GM19240 (cell line): ENCODE results near the gene GAB1.

Experiments used
- DNase-seq: peaks from one replicate; pipeline ENCODE4 v3.0.0; 2011; ENCODE audit warnings: low spot score; ENCODE audit not compliant: insufficient read length

GAB1 gene

GRCh38 chr4:143481361-143481760, 144.7 kb downstream of the GAB1 start:
- DNase-seq: no peak

GRCh38 chr4:143482840-143483239, 146.2 kb downstream of the GAB1 start:
- no peak for DNase-seq

GRCh38 chr4:143486314-143486713, 149.6 kb downstream of the GAB1 start:
- DNase-seq: no peak

- no peak for DNase-seq
These were observed 152.0 kb downstream of the GAB1 start for GRCh38 chr4:143488687-143489086.

GRCh38 chr4:143489106-143489505, 152.4 kb downstream of the GAB1 start:
- DNase-seq: no peak

- DNase-seq: no peak
These were observed 161.3 kb downstream of the GAB1 start for GRCh38 chr4:143498021-143498420.

GRCh38 chr4:143502231-143502630, 165.6 kb downstream of the GAB1 start:
- no peak for DNase-seq

- no peak for DNase-seq
These were observed 169.4 kb downstream of the GAB1 start for GRCh38 chr4:143506031-143506430.

GRCh38 chr4:143511906-143512305, 175.2 kb downstream of the GAB1 start:
- DNase-seq: no peak

GRCh38 chr4:143512978-143513313, 176.3 kb downstream of the GAB1 start:
- DNase-seq: no peak

- peak; percentile 75 for DNase-seq
These were observed 176.9 kb downstream of the GAB1 start, which contains the start of gene SMARCA5 for GRCh38 chr4:143513314-143514168. Gene SMARCA5, plus strand, starts transcription at chr4:143513702. Its CDS starts 223 bp downstream, at chr4:143513925.

GRCh38 chr4:143514169-143514495, 177.5 kb downstream of the GAB1 start:
- DNase-seq: no peak

GRCh38 chr4:143514497-143514896, 177.8 kb downstream of the GAB1 start:
- no peak for DNase-seq

GRCh38 chr4:143514901-143515300, 178.2 kb downstream of the GAB1 start:
- DNase-seq: no peak

- DNase-seq: no peak
These were observed 179.2 kb downstream of the GAB1 start for GRCh38 chr4:143515905-143516304.

GRCh38 chr4:143517764-143518163, 181.1 kb downstream of the GAB1 start:
- DNase-seq: no peak
